ENCODE data around the gene SLC40A1. TPM values are rescaled to one million over a fixed set of nuclear protein-coding genes. Genes with fewer than 3 reads are reported as not detected.

SLC40A1 gene
- polyA plus RNA-seq, 1 donor from 2014 or later: 12.6 TPM

DNA sequence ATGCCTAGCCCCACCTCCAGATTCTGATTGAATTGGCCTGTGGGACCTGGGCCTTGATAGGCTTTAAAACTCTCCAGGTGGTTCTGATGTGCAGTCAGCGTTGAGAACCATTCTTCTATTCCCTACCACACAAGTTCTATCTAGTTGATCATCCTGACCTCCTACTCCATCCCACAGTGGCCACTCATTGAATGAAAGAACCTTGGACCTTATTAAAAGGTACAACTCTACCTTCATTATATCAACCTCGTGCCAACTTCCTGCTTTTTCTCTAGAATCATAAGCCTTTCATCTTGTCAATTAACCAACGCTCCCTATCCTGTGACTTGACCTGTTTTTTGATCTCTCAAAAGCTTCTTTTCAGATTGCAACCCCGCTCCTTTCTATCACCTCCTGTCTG, 55.8 kb downstream of the SLC40A1 start:
- no peaks in the 10 kb centered on the region for H3K9me2 ChIP-seq (ENCODE audit: insufficient read depth, low read length)
- TF ChIP-seq POLR2AphosphoS5 (IDR thresholded peaks at IDR 0.05) (no peak), RAD21 (conservative IDR thresholded peaks at IDR 0.05) (no peak), CTCF (IDR thresholded peaks at IDR 0.05; ENCODE audit: poor library complexity, severe bottlenecking) (no peak), REST (IDR thresholded peaks at IDR 0.05; ENCODE audit: borderline replicate concordance) (no peak), MXI1 (conservative IDR thresholded peaks at IDR 0.05; ENCODE audit: poor library complexity, severe bottlenecking) (no peak), TAF1 (IDR thresholded peaks at IDR 0.05; ENCODE audit: low read depth) (no peak), SMC3 (conservative IDR thresholded peaks at IDR 0.05; ENCODE audit: poor library complexity) (no peak), EZH2 (IDR thresholded peaks at IDR 0.05; ENCODE audit: borderline replicate concordance, insufficient read depth, low read length, poor library complexity, severe bottlenecking) (no peak), EP300 (conservative IDR thresholded peaks at IDR 0.05; ENCODE audit: poor library complexity, severe bottlenecking) (no peak)
- H3K4me2 ChIP-seq (ENCODE audit: low read length): no peak overlapping the region
- H3K79me2 ChIP-seq (replicated peaks; ENCODE audit: insufficient read depth, low read length): no peaks in the 10 kb centered on the region
- no peak overlapping the region for H3K4me3 ChIP-seq (ENCODE audit: low read length)
- no peak overlapping the region for H3K27ac ChIP-seq (ENCODE audit: low read length)
- no peaks in the 10 kb centered on the region for H4K20me1 ChIP-seq (ENCODE audit: insufficient read depth)
- no peak overlapping the region for H3K9ac ChIP-seq (ENCODE audit: low read length)
- no peaks in the 10 kb centered on the region for H3F3A ChIP-seq (ENCODE audit: insufficient read depth, low read length, poor library complexity, severe bottlenecking)
- H3K36me3 ChIP-seq (ENCODE audit: insufficient read depth, low read length): no peaks in the 10 kb centered on the region
- H2AFZ ChIP-seq (ENCODE audit: low read depth, low read length): no peak overlapping the region
- H3K27me3 ChIP-seq (ENCODE audit: insufficient read depth, low read depth, low read length): no peaks in the 10 kb centered on the region
- H3K9me3 ChIP-seq (ENCODE audit: low read length): no peaks in the 10 kb centered on the region

GRCh38 chr2:189522435-189523151, 58.0 kb downstream of the SLC40A1 start:
- Histone ChIP-seq H3K9me3 (ENCODE audit: low read length) (no peaks in the 10 kb centered on the region), H3K36me3 (ENCODE audit: insufficient read depth, low read length) (no peaks in the 10 kb centered on the region), H3K27me3 (ENCODE audit: insufficient read depth, low read depth, low read length) (no peaks in the 10 kb centered on the region), H3K4me2 (ENCODE audit: low read length) (no peak overlapping the region), H3K9ac (ENCODE audit: low read length) (no peak overlapping the region), H4K20me1 (ENCODE audit: insufficient read depth) (no peaks in the 10 kb centered on the region), H3F3A (ENCODE audit: insufficient read depth, low read length, poor library complexity, severe bottlenecking) (no peaks in the 10 kb centered on the region), H3K27ac (ENCODE audit: low read length) (no peak overlapping the region), H3K4me3 (ENCODE audit: low read length) (no peak overlapping the region), H2AFZ (ENCODE audit: low read depth, low read length) (no peak overlapping the region), H3K79me2 (replicated peaks; ENCODE audit: insufficient read depth, low read length) (no peaks in the 10 kb centered on the region), H3K9me2 (ENCODE audit: insufficient read depth, low read length) (no peaks in the 10 kb centered on the region)
- no peak for TF ChIP-seq RAD21 (conservative IDR thresholded peaks at IDR 0.05)
- TF ChIP-seq REST (IDR thresholded peaks at IDR 0.05; ENCODE audit: borderline replicate concordance): no peak
- no peak for TF ChIP-seq SMC3 (conservative IDR thresholded peaks at IDR 0.05; ENCODE audit: poor library complexity)
- no peak for TF ChIP-seq EZH2 (IDR thresholded peaks at IDR 0.05; ENCODE audit: borderline replicate concordance, insufficient read depth, low read length, poor library complexity, severe bottlenecking)
- TF ChIP-seq MXI1 (conservative IDR thresholded peaks at IDR 0.05; ENCODE audit: poor library complexity, severe bottlenecking): no peak
- TF ChIP-seq POLR2AphosphoS5 (IDR thresholded peaks at IDR 0.05): no peak
- TF ChIP-seq CTCF (IDR thresholded peaks at IDR 0.05; ENCODE audit: poor library complexity, severe bottlenecking): no peak
- TF ChIP-seq TAF1 (IDR thresholded peaks at IDR 0.05; ENCODE audit: low read depth): no peak
- TF ChIP-seq EP300 (conservative IDR thresholded peaks at IDR 0.05; ENCODE audit: poor library complexity, severe bottlenecking): no peak

All from neural cell (in vitro differentiated cells).